GM12878 (cell line): ENCODE results near the gene HAGHL. TPM values are rescaled to one million over a fixed set of nuclear protein-coding genes. Genes with fewer than 3 reads are reported as not detected.

ENCODE experiments used
- ATAC-seq: fragments of 200-7000 bp; cut with Tn5 transposase; 3 replicates; pipeline ENCODE4 v1.9.1; 2020; ENCODE audit warnings: mild to moderate bottlenecking, moderate library complexity
- BruUV-seq: library from RNA; stranded (reverse); fragments of 400-500 nt; replicated peaks from 2 replicates; lab custom pipeline; 2021; lab: Mats Ljungman, UMichigan
- CTCF ChIA-PET: fragments of 300-600 bp; sonication (Branson Sonifier 250); formaldehyde crosslinking; extraction: SDS; loops from one replicate; lab custom pipeline; 2021; ENCODE audit warnings: inconsistent platforms; lab: Yijun Ruan, JAX
- POLR2A ChIA-PET: fragments of 350-600 bp; formaldehyde crosslinking; extraction: SDS; loops from one replicate; lab custom pipeline; 2021; ENCODE audit warnings: inconsistent platforms; lab: Charles Lee
- RAD21 ChIA-PET: fragments of 300-600 bp; sonication (Branson Sonifier 250); formaldehyde crosslinking; loops from one replicate; lab custom pipeline; 2023; ENCODE audit warnings: antibody characterized with exemption; ENCODE audit not compliant: unreplicated experiment; lab: Charles Lee
- SMC1A ChIA-PET: fragments of 300-600 bp; sonication (Branson Sonifier 250); formaldehyde crosslinking; loops from one replicate; lab custom pipeline; 2023; ENCODE audit not compliant: unreplicated experiment, uncharacterized antibody; lab: Charles Lee
- DNase-seq: peaks from one replicate; pipeline ENCODE4 v3.0.0-alpha.2; 2011; ENCODE audit warnings: low read depth, low spot score
- FAIRE-seq: peaks from 3 replicates; lab custom pipeline; 2011; peaks lifted over from hg19 to GRCh38; lab: Jason Lieb, UNC
- H2AFZ ChIP-seq: 2 replicates; pipeline ENCODE4 v1.6.0; 2011; ENCODE audit warnings: low read depth, low read length, control low read depth; ENCODE audit not compliant: control insufficient read depth
- H3K27ac ChIP-seq: 2 replicates; pipeline ENCODE4 v1.5.1; 2011; ENCODE audit warnings: control low read depth; ENCODE audit not compliant: control insufficient read depth, insufficient read depth
- H3K27me3 ChIP-seq, 2 experiments: replicated peaks in 1 of 2; 2 replicates each; pipeline versions ENCODE4 v1.6.0 to v1.6.1; 2011; ENCODE audit warnings: low read length in 1 of 2; ENCODE audit not compliant: control insufficient read depth in 2 of 2, insufficient read depth in 2 of 2
- H3K36me3 ChIP-seq, 2 experiments: 2 replicates each; pipeline ENCODE4 v1.5.1; 2011; ENCODE audit warnings: low read length in 1 of 2; ENCODE audit not compliant: control insufficient read depth in 2 of 2, insufficient read depth in 2 of 2
- H3K4me1 ChIP-seq: 2 replicates; pipeline ENCODE4 v1.6.1; 2011; ENCODE audit warnings: mild to moderate bottlenecking, low read length, moderate library complexity, mixed read lengths; ENCODE audit not compliant: control insufficient read depth, insufficient read depth
- H3K4me2 ChIP-seq: 2 replicates; pipeline ENCODE4 v1.6.0; 2011; ENCODE audit warnings: control low read depth; ENCODE audit not compliant: control insufficient read depth, insufficient read depth
- H3K4me3 ChIP-seq: fragments of 200-600 bp; sonication (generic); 2 replicates; pipeline ENCODE4 v1.5.1; 2016
- H3K79me2 ChIP-seq: 2 replicates; pipeline ENCODE4 v1.6.0; 2011; ENCODE audit warnings: low read length; ENCODE audit not compliant: control insufficient read depth, insufficient read depth
- H3K9ac ChIP-seq: 2 replicates; pipeline ENCODE4 v1.8.0; 2011; ENCODE audit warnings: low read length, control low read depth, mixed read lengths; ENCODE audit not compliant: control insufficient read depth, insufficient read depth
- H3K9me3 ChIP-seq: replicated peaks from 3 replicates; pipeline ENCODE4 v1.5.1; 2011; ENCODE audit warnings: mild to moderate bottlenecking, low read length; ENCODE audit not compliant: control insufficient read depth, insufficient read depth
- H4K20me1 ChIP-seq: 2 replicates; pipeline ENCODE4 v1.6.0; 2011; ENCODE audit not compliant: control insufficient read depth, insufficient read depth
- CEBPZ ChIP-seq: fragments of 150-350 bp; IDR thresholded peaks from 2 replicates; pipeline ENCODE4 v1.6.1; 2016; ENCODE audit warnings: low read depth, low read length
- CHD1 ChIP-seq: IDR thresholded peaks from 2 replicates; pipeline ENCODE4 v1.6.1; 2012; ENCODE audit warnings: low read depth, low read length, improper control_type of control experiment
- NR2C1 ChIP-seq: fragments of 450-650 bp; IDR thresholded peaks from 2 replicates; pipeline ENCODE4 v1.6.1; 2017; ENCODE audit warnings: antibody characterized with exemption, mild to moderate bottlenecking, moderate library complexity
- PRDM15 ChIP-seq: fragments of 450-650 bp; formaldehyde crosslinking; IDR thresholded peaks from 2 replicates; pipeline ENCODE4 v1.4.0; 2020; ENCODE audit warnings: mild to moderate bottlenecking, moderate library complexity
- SMC3 ChIP-seq: IDR thresholded peaks from 2 replicates; pipeline ENCODE4 v1.6.1; 2011; ENCODE audit warnings: low read length, improper control_type of control experiment, borderline replicate concordance
- TCF7 ChIP-seq: IDR thresholded peaks from 2 replicates; pipeline ENCODE4 v1.6.1; 2014; ENCODE audit warnings: antibody characterized with exemption, borderline replicate concordance
- ZBTB40 ChIP-seq: fragments of 450-650 bp; IDR thresholded peaks from 2 replicates; pipeline ENCODE4 v1.6.1; 2016; ENCODE audit warnings: mild to moderate bottlenecking, moderate library complexity, borderline replicate concordance
- WGBS: methylation state at CpG from one replicate; pipeline ENCODE4 v1.1.6; 2016; ENCODE audit warnings: low lambda C conversion rate; ENCODE audit not compliant: insufficient replicate concordance, insufficient coverage; ENCODE audit errors: missing lambda C conversion rate; 5-methylcytosine and 5-hydroxymethylcytosine counted together
- in situ Hi-C: fragments of 300-500 bp; cut with MboI; formaldehyde crosslinking; loops from 9 replicates; pipeline ENCODE4 v1.14.3; 2018; ENCODE audit warnings: mixed read lengths
- intact Hi-C: fragments of 100-400 bp; cut with micrococcal nuclease; formaldehyde crosslinking; loops from one replicate; pipeline ENCODE4 v1.14.2; 2022; ENCODE audit not compliant: unreplicated experiment
- polyA plus RNA-seq, 11 experiments: library from polyadenylated mRNA; depleted of rRNA in 4 of 11; unstranded in 6 of 11; stranded (reverse) in 5 of 11; fragments of >200 nt; fragmentation: Nextera tagmentation in 4 of 11; fragmentation: Illumina TruSeq in 1 of 11; extraction: Ambion mirVana in 4 of 11; extraction: Trizol in 1 of 11; gene quantifications; 1 replicate in 1 of 11; 2 replicates in 10 of 11; pipeline versions ENCODE4 v1.2.1 to v1.2.3, GENCODE V29; 2011 to 2016; ENCODE audit warnings: inconsistent platforms in 2 of 11, missing spikeins in 2 of 11, low read depth in 1 of 11
- total RNA-seq, 4 experiments: library from RNA; depleted of rRNA in 3 of 4; stranded (reverse); fragments of >200 nt in 3 of 4; fragmentation: Illumina TruSeq in 1 of 4; extraction: Trizol in 1 of 4; gene quantifications; 2 replicates each; pipeline versions ENCODE4 v1.2.1 to v1.2.3, GENCODE V29; 2013 to 2021

HAGHL gene
- total and polyA plus RNA-seq, 10 of the 15 experiments (the other 5 are each of a cell fraction or from before 2014, with no cell fraction given) = 0.23 to 44.6 (median 16.4) TPM

GRCh38 chr16:766820-767640 is 40.1 kb downstream of the HAGHL start:
- ChIA-PET POLR2A (no interaction called here), SMC1A (no interaction called here), RAD21 (no interaction called here), CTCF (no interaction called here)
- no peaks in the 10 kb centered on the region for H3K9me3 ChIP-seq
- H3K27ac ChIP-seq = no peak overlapping the region
- H3K79me2 ChIP-seq = no peaks in the 10 kb centered on the region
- H3K4me2 ChIP-seq = no peak overlapping the region
- BruUV-seq = no TSS peak
- no peaks in the 10 kb centered on the region for H3K4me1 ChIP-seq
- WGBS = 58% methylated on average over 28 of the region's 48 CpGs
- in situ Hi-C loops = no loop called here
- no peaks in the 10 kb centered on the region for H4K20me1 ChIP-seq
- no peak for FAIRE-seq
- ATAC-seq = no peak
- no peak for DNase-seq
- H3K9ac ChIP-seq = no peak overlapping the region
- no peaks in the 10 kb centered on the region for H3K36me3 ChIP-seq
- H3K27me3 ChIP-seq = no peaks in the 10 kb centered on the region
- no peak overlapping the region for H2AFZ ChIP-seq
- intact Hi-C loops = no loop called here
- H3K4me3 ChIP-seq = no peak overlapping the region
- TF ChIP-seq PRDM15 (CRISPR knock-in tag) = no peak
- TF ChIP-seq SMC3 = no peak
- TF ChIP-seq ZBTB40 = no peak
- no peak for TF ChIP-seq TCF7
- TF ChIP-seq NR2C1 = no peak
- no peak for TF ChIP-seq CHD1
- TF ChIP-seq CEBPZ = no peak
